Prostate gland (tissue), 2 donors: ENCODE measurements around the gene WDTC1. TPM values are rescaled to one million over a fixed set of nuclear protein-coding genes. Genes with fewer than 3 reads are reported as not detected.

Source experiments
- DNase-seq: peaks from one replicate; pipeline ENCODE4 v3.0.0-alpha.2; 2019; ENCODE audit warnings: low spot score
- H3K27ac ChIP-seq, 2 donors: fragments of 200-600 bp; sonication (generic); 2 replicates each; pipeline ENCODE4 v1.5.1; 2017 to 2019
- H3K27me3 ChIP-seq: fragments of 200-600 bp; sonication (generic); replicated peaks from 2 replicates; pipeline ENCODE4 v1.5.1; 2019; ENCODE audit not compliant: insufficient read depth
- H3K36me3 ChIP-seq, 2 donors: fragments of 200-600 bp; sonication (generic); 1 replicate in 1 of 2; 2 replicates in 1 of 2; pipeline versions ENCODE4 v1.5.1 to v1.8.1; 2017 to 2019
- H3K4me1 ChIP-seq: fragments of 200-600 bp; sonication (generic); replicated peaks from 2 replicates; pipeline ENCODE4 v1.5.1; 2019
- H3K4me3 ChIP-seq, 2 donors: fragments of 200-600 bp; sonication (generic); 2 replicates each; pipeline ENCODE4 v1.5.1; 2017 to 2019
- H3K9me3 ChIP-seq: fragments of 200-600 bp; sonication (generic); 2 replicates; pipeline ENCODE4 v1.5.1; 2017
- POLR2A ChIP-seq: fragments of 450-650 bp; IDR thresholded peaks from one replicate; pipeline ENCODE4 v1.6.1; 2016; ENCODE audit warnings: antibody characterized with exemption, mild to moderate bottlenecking
- POLR2AphosphoS5 ChIP-seq: sonication (generic); formaldehyde crosslinking; IDR thresholded peaks from one replicate; pipeline ENCODE4 v1.6.1; 2017; ENCODE audit warnings: antibody characterized with exemption
- WGBS: methylation state at CpG from one replicate; pipeline ENCODE4 v1.1.5; 2018; 5-methylcytosine and 5-hydroxymethylcytosine counted together
- intact Hi-C: fragments of 100-400 bp; cut with DNase I; formaldehyde crosslinking; loops from one replicate; pipeline ENCODE4 v1.14.2; 2022
- total RNA-seq, 2 donors: library from RNA; depleted of rRNA; stranded (reverse); fragments of >200 nt; gene quantifications; one replicate each; pipeline ENCODE4 v1.1.0, GENCODE V29; 2016
- TF ChIP-seq, protein P1 (sequence below), 4 experiments: fragments of 200-600 bp in 2 of 4; fragments of 450-650 bp in 2 of 4; sonication (generic) in 2 of 4; IDR thresholded peaks; 1 replicate in 3 of 4; 2 replicates in 1 of 4; pipeline ENCODE4 v1.5.1; 2016 to 2019; ENCODE audit warnings: antibody characterized with exemption in 4 of 4, mild to moderate bottlenecking in 2 of 4, moderate library complexity in 2 of 4

The WDTC1 gene
- total RNA-seq, 2 donors from 2014 or later: 45.1 to 56.1 TPM

DNA sequence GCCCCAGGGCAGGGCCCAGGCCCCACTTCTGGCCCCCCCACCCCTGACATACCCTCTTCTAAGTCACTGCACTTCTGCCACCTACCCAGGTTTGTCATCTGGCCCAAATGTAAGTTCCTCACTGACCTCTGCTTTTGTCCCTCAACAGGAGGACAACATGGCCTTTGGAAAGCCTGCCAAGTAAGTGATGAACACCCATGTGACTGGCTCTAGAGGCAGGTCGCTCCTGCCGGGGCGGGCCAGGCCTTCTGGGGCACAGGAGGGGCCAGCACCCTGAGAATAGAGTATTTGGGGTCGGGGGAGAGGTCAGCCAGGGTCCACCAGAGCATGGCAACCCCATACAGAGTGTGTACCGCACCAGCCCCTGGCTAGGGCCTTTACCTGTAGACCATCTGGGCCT lies 97.5 kb downstream of the WDTC1 start:
- no peaks in the 10 kb centered on the region for H3K9me3 ChIP-seq
- H3K4me1 ChIP-seq: peaks cover 12% of the 10 kb centered on the region
- intact Hi-C loops: no loop called here
- no peak overlapping the region for H3K4me3 ChIP-seq
- WGBS: 80% methylated on average over 5 of the region's 5 CpGs
- no peaks in the 10 kb centered on the region for H3K27me3 ChIP-seq
- TF ChIP-seq, protein P1, sequence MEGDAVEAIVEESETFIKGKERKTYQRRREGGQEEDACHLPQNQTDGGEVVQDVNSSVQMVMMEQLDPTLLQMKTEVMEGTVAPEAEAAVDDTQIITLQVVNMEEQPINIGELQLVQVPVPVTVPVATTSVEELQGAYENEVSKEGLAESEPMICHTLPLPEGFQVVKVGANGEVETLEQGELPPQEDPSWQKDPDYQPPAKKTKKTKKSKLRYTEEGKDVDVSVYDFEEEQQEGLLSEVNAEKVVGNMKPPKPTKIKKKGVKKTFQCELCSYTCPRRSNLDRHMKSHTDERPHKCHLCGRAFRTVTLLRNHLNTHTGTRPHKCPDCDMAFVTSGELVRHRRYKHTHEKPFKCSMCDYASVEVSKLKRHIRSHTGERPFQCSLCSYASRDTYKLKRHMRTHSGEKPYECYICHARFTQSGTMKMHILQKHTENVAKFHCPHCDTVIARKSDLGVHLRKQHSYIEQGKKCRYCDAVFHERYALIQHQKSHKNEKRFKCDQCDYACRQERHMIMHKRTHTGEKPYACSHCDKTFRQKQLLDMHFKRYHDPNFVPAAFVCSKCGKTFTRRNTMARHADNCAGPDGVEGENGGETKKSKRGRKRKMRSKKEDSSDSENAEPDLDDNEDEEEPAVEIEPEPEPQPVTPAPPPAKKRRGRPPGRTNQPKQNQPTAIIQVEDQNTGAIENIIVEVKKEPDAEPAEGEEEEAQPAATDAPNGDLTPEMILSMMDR (IDR thresholded peaks at IDR 0.05): no peak
- TF ChIP-seq POLR2AphosphoS5 (no peak), POLR2A (no peak)
- peaks cover 9 to 24% of the 10 kb centered on the region in 2 donors for H3K36me3 ChIP-seq
- no peak overlapping the region for H3K27ac ChIP-seq
- DNase-seq: no peak

DNA sequence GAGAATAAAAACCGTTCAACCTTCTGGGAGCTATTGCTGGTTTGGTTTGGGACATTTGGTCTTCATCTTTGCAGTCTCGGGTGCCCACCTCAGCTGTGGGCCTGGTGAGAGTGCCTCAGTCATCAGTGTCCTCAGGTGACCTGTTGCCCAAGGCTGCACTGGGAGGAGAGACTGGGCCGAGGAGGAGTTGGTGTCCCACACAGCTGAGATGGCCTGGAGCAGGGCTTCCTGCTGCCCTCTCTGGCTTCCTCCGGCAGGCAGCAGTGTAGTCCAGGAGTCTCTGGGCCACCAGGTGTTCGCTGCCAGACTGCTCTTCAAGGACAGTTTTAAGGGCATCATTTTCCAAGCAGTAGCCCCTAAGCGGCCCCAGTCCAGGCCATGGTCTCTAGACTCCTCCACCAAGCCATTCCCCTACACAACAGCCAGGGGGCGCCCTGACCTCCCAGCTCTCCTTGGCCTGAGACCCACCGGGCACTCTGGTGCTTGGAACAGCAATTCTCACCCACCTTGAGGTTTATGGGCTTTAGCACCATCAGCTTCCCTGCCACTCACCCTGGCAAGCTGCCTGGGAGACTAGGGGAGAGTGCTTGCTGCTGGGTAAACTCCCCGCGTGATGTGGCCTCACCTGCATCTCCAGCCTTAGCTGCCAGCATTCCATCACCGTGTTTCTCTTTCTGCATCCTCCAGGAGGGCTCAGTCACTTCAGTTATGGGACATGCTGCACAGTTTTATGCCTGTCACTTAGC lies 98.3 kb downstream of the WDTC1 start:
- Histone ChIP-seq H3K4me3 (no peak overlapping the region), H3K27ac (no peak overlapping the region), H3K36me3 (peaks cover 9 to 24% of the 10 kb centered on the region in 2 donors), H3K9me3 (no peaks in the 10 kb centered on the region), H3K27me3 (no peaks in the 10 kb centered on the region), H3K4me1 (peaks cover 4% of the 10 kb centered on the region)
- intact Hi-C loops: no loop called here
- no peak for DNase-seq
- TF ChIP-seq POLR2AphosphoS5 (peak; percentile 17), POLR2A (no peak)
- TF ChIP-seq, protein P1 (IDR thresholded peaks at IDR 0.05): peak; percentile 71 to 81 (median 77)
- 53% methylated on average over 11 of the region's 11 CpGs for WGBS

DNA sequence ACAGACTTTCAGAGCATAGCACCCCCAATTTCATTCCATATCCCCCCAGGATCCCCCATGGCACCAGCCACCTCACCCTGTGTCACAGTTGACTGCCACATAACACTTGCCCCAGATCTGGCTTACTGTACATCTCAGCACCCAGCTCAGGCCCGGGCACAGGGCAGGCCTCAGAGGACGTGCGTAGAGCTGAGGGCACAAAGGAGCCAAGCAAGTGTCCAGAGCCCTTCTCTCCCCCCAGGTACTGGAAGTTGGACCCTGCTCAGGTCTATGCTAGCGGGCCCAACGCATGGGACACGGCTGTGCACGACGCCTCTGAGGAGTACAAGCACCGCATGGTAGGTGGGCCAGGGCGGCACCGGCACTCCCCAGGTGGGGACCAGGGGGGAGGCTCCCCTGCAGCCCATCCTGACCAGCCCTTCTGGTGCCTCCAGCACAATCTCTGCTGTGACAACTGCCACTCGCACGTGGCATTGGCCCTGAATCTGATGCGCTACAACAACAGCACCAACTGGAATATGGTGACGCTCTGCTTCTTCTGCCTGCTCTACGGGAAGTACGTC lies 99.4 kb downstream of the WDTC1 start:
- intact Hi-C loops: no loop called here
- Histone ChIP-seq H3K4me1 (peaks cover under 1% of the 10 kb centered on the region), H3K27ac (no peak overlapping the region), H3K27me3 (no peaks in the 10 kb centered on the region), H3K36me3 (peaks cover 9 to 24% of the 10 kb centered on the region in 2 donors), H3K4me3 (no peak overlapping the region), H3K9me3 (no peaks in the 10 kb centered on the region)
- no peak for TF ChIP-seq POLR2AphosphoS5
- TF ChIP-seq, protein P1 (IDR thresholded peaks at IDR 0.05): no peak
- TF ChIP-seq POLR2A: no peak
- 86% methylated on average over 17 of the region's 17 CpGs for WGBS
- DNase-seq: no peak

DNA sequence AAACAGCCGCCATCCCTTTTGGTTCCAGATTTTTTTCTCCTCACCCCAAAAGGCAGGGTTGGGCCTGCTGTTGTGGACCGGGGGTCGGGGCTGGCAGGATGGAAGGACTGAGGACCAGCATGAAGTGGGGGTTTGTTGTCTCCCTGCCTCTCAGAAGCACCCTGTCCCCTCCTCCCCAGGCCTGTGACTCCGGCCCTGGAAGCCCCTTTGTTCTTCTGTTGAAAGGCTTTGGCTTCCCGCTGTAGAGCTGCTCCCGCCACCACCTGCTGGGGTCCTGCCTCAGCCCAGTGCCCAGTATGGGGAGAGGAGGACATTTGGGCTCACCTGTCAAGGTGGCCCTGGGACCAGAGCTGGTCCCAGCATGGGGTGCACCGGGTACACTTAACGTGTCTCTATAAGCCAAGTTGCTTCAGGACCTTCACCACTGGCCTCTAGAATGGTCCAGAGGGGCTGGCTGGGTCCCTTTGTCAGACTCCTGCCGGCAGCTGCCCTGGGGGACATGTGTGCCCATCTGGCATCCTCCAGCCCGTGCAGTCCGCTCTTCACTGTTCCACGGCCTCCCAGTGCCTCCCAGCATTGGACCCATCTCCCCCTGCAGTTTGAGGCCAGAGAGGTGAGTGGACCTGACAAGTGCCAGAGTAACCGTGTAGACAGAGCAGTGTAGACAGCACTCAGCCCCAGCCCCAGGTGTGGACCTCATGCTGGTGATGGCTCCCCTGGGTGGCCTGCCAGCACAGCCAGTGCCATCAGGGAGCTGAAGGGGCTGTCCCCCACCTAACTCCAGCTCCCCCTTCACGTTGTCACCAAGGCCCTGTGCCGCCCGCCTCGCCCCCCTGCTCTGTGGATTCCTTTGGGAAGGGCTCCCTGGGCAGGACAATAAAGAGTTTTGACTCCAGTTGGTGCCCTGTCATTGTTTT lies 101.3 kb downstream of the WDTC1 start:
- no peaks in the 10 kb centered on the region for H3K9me3 ChIP-seq
- H3K4me3 ChIP-seq: no peak overlapping the region
- WGBS: 84% methylated on average over 17 of the region's 17 CpGs
- H3K36me3 ChIP-seq: peaks cover 9 to 24% of the 10 kb centered on the region in 2 donors
- no peak for TF ChIP-seq POLR2AphosphoS5
- H3K27me3 ChIP-seq: no peaks in the 10 kb centered on the region
- no peaks in the 10 kb centered on the region for H3K4me1 ChIP-seq
- no peak for DNase-seq
- intact Hi-C loops: no loop called here
- H3K27ac ChIP-seq: no peak overlapping the region

DNA sequence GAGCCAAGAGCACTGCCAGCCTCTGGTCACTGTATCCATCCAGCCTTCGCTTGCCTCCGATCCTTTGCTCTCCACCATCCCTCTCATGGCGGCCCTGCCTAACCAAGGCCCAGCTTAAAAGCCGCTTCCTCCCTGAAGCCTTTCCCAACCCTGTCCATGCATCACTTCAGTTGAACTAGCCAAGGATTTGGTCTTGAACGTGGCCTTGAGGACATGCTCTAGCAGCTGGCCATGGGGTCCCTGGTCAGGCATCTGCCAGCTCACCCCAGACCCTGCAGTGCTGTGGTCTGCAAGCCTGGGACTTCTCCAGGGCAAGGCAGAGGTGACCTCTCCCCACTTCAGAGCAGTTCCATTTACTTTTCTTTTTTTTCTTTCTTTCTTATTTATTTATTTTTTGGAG lies 102.3 kb downstream of the WDTC1 start:
- Histone ChIP-seq H3K27me3 (no peaks in the 10 kb centered on the region), H3K4me3 (no peak overlapping the region), H3K27ac (no peak overlapping the region), H3K9me3 (no peaks in the 10 kb centered on the region), H3K4me1 (no peaks in the 10 kb centered on the region), H3K36me3 (peaks cover 9 to 24% of the 10 kb centered on the region in 2 donors)
- 95% methylated on average over 5 of the region's 5 CpGs for WGBS
- intact Hi-C loops: no loop called here
- TF ChIP-seq, protein P1 (IDR thresholded peaks at IDR 0.05): no peak
- TF ChIP-seq POLR2AphosphoS5 (no peak), POLR2A (no peak)
- no peak for DNase-seq
